ENCODE data around the gene CPLX3.
A peak's percentile ranks its signal among the peaks of the same experiment; 100 is the strongest.

The CPLX3 gene

DNA sequence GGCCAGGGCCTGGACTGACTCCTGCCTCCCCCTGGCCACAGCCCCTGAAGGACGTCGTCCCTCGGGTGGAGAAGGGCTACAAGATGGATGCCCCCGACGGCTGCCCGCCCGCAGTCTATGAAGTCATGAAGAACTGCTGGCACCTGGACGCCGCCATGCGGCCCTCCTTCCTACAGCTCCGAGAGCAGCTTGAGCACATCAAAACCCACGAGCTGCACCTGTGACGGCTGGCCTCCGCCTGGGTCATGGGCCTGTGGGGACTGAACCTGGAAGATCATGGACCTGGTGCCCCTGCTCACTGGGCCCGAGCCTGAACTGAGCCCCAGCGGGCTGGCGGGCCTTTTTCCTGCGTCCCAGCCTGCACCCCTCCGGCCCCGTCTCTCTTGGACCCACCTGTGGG lies 24.1 kb upstream of the CPLX3 start:
- no peak for DNase-seq (ENCODE audit: low spot score)

DNA sequence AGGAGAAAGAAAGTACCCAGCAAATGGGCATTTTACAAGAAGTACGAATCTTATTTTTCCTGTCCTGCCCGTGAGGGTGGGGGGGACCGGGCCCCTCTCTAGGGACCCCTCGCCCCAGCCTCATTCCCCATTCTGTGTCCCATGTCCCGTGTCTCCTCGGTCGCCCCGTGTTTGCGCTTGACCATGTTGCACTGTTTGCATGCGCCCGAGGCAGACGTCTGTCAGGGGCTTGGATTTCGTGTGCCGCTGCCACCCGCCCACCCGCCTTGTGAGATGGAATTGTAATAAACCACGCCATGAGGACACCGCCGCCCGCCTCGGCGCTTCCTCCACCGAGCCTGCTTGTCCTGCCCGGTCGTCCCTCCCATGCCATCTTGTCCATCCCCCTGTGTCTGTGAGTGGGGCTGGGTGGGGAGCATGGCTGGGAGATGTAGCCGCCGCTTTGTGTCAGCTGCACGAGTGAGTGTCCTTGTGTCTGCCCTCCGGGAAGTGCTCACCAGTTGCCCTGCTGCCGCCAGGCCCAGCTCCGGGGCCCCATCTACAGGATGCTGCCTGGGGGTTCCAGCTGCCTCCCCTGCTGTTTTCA lies 23.5 kb upstream of the CPLX3 start:
- no peak for DNase-seq (ENCODE audit: low spot score)

DNA sequence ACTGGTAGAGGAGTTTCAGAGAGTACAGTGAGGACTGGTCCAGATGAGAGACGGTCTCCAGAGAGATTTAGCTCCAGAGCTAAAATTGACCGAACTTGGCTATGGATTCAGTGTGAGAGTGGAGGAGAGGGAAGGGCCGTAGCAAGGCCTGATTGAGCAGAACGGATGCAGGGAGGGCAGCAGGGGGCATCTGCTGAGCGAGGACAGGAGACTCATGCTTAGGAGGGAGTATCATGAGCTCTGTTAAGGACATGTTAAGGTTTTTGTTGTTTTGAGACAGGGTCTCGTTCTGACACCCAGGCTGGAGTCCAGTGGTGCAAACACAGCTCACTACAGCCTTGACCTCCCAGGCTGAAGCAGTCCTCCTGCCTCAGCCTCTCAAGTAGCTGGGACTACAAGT lies 21.5 kb upstream of the CPLX3 start:
- no peak for DNase-seq (ENCODE audit: low spot score)

DNA sequence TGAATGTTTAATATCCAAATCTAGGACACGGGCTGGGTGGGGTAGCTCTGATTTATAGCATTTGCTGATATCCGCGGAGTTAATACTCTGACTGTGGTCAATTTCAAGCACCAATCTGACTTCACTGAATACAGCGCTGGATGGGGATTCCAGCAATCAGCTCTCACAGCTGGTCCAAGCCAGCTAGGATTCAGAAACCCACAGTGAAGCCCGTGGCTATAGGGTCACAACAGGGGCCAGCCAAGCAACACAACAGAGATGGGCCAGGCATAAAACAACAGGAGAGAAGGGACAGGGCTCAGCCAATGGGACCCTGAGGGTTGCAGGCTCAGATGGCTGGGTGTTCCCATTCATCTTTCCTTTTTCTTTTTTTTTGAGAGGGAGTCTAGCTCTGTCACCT lies 19.1 kb upstream of the CPLX3 start:
- DNase-seq (ENCODE audit: low spot score): no peak

DNA sequence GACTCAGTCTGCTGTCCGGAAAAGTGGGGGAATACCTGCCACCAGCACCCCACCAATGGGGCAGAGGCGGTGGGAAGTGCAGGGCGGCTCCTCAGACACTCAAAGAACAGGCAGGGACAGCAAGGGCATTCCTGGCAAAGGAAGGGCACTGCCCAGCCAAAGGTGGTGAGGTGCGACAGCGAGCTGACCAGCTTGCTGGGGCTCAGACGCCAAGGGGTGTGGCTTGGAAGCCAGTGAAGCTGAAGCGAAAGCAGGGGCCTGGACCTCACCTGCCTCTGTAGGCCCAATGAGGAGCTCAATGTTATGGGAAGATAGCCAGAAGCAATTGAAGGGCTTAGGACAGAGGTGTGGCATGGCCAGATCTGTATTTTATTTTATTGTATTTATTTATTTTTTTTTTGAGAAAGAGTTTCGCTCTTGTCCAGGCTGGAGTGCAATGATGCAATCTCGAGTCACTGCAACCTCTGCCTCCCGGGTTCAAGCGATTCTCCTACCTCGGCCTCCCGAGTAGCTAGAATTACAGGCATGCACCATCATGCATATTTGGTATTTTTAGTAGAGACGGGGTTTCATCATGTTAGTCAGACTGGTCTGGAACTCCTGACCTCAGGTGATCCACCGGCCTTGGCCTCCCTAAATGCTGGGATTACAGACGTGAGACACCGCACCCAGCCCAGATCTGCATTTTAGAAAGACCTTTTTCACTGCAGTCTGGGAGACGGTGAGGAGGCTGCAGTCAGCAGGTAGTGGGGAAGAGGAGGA lies 18.2 kb upstream of the CPLX3 start:
- DNase-seq (ENCODE audit: low spot score): no peak

DNA sequence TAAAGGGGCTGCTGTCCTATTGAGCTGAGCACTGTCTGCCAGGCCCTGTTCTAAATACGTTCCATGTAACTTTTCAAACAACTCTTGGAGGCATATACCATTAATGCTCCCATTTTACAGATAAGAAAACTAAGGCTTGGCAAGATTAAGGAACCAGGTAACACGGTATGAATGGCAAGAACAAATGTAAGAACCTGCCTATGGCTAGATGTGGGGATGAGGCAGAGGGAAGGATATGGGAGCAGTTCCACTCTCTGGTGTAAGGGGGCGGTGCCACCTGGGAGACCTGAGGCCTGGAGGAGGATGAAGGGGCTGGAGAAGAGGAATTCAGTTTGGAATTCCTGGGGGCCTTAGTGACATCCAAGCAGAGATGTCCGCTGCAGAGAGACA lies 17.6 kb upstream of the CPLX3 start:
- no peak for DNase-seq (ENCODE audit: low spot score)

DNA sequence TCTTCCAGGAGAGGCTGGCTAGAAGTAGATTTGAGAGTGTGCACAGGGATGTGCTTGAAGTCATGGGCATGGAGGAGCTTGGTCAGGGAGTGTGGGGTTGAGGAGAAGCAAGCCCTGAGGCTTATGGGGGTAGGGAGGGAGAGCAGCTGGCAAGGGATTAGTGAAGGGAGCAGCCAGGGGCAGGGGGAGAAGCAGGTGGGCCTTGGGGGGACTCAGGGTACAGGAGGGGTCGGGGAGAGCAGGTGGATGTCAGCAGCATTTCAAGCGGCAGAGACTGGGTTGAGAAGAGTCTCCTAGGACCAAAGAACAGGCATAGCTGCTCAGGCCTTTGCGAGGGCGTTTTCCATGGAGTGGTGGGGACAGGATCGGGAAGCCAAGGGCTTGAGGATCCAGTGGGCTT lies 17.2 kb upstream of the CPLX3 start:
- no peak for DNase-seq (ENCODE audit: low spot score)

DNA sequence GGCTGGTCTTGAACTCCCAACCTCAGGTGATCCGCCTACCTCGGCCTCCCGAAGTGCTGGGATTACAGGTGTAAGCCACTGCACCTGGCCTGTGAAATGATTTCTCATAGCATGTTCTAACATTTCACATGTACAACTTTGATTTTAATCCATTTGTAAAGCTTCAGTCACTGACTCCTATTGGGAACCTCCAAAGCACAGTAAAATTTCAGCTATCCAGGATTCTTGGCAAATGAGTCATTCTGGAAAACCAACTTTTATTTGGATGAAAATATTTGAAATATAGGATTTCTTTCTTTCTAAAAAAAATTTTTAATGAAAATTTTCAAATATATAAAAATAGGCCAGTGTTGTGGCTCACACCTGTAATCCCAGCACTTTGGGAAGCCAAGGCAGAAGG lies 16.5 kb upstream of the CPLX3 start:
- no peak for DNase-seq (ENCODE audit: low spot score)

DNA sequence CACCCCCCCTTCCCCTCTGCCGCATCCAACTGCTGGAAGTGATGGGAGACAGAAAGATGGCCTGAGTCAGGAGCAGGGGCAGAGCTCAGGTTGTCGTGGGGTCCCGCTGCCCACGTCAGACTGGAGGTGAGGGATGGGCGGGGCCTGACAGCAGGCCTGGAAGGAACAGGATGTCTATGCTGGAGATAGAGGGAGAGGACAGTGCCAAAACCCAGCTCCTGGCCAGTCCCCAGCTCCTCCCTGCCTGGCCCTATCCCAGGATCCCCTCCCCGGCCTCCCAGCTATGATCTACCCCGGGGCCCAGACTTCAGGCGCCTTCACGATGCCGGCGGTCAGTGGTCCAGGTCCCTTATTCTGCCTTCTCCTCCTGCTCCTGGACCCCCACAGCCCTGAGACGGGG lies 13.9 kb upstream of the CPLX3 start, which contains the start of gene LMAN1L:
Gene LMAN1L, plus strand, starts transcription at position 303 of the 400 bp plus-strand sequence. Its CDS starts 20 bp downstream, at position 323.
- DNase-seq (ENCODE audit: low spot score): no peak

DNA sequence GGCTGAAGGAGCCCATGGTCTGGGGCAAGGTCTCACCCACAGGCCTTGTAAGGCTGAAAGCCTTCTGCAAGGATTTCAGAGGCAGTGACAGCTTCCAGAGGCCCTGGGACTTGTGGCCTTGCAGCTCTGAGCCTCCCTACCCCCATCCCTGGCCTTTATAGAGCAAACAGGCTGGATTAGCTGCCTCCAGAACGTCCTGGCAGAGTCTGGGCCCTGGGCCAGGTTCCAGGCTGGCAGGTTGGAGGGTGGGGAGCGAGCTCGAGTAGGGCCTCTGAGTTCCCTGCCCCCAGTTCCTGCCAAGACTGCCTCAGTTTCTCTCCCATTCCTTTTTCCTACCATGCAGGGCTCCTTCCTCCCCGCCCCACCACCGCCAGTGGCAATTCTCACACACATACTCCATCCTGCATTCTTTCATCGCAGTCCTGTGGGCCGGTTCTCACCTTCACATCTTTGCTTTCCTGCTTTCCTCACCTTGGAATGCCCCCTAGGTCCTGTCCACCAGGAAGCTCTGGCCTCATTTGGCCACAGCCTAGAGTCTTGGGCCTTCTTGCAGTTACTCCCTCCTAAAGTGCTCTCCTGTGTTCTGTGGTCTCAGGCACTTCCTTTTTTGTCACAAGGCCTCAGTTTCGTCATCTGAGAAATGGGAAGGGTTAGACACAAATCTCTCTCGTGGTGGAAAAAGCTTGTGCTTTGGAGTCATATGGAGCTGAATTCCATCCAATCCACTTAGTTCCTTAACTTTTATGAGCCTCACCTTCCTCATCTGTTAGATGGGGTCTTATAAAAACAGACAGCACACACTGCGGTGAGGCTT lies 11.1 kb upstream of the CPLX3 start:
- no peak for DNase-seq (ENCODE audit: low spot score)

DNA sequence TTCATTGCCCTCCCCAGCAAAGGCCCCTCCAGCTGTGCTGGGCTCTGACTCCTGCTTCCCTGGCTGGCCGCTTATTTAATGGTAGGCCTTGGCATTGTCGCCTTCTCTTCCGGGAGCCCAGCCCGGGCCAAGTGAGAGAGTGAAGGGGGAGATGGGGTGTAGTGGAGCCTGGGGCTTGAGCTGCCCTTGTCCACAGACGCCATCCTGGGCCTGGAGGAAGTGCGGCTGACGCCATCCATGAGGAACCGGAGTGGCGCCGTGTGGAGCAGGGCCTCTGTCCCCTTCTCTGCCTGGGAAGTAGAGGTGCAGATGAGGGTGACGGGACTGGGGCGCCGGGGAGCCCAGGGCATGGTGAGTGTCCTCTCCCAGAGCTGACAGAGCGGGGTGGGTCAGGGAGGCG lies 10.5 kb upstream of the CPLX3 start:
- no peak for DNase-seq (ENCODE audit: low spot score)

DNA sequence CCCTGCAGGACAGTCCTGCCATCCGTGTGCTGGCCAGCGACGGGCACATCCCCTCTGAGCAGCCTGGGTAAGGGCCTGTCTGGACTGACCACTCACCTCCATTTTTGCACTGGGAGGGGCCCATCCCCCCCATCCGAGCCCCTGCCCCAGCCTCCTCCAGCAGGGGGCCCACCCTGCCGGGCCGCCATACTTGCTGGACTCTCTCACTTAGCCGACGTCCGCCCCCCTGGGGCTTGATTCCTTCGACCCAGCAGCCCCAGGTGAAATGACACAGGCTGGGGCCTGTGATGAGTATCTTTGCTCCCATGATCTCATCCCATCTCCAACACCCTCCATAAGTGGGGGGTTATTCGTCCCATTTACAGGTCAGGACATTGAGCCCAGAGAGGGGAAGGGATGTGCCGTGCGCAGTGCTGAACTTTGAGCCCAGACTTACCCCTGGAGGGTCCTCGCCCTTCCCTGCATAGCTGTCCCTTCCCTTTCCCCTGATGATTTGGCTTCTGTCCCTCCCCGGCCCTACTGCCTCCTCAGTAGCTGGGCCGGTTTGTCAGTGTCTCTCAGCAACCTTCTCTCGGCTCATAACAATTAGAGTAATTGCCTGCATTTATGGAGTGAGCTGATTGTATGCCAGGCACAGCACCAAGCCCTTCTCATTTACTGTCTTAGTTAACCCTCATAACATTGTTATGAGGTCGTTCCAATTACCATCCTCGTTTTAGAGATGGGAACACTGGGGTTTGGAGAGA lies 9.6 kb upstream of the CPLX3 start:
- no peak for DNase-seq (ENCODE audit: low spot score)

DNA sequence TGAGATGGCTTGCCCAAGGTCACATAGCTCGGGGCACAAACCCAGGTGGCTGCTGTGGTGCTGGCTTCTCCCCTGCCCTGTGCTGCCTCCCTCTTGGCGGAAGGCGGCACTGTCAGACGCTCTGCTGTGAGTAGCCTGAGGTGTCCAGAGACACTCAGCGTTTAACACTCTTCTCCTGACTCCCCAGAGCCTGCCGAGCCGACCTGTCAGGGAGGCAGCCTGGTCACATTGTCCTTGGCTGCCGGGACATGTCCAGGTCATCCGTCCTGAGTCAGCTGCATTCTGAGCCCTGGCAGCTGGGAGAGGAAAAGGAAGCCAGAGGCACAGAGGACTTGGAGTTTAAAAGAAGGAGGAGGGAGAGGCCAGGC lies 9.1 kb upstream of the CPLX3 start:
- peak; percentile 48 for DNase-seq (ENCODE audit: low spot score)

DNA sequence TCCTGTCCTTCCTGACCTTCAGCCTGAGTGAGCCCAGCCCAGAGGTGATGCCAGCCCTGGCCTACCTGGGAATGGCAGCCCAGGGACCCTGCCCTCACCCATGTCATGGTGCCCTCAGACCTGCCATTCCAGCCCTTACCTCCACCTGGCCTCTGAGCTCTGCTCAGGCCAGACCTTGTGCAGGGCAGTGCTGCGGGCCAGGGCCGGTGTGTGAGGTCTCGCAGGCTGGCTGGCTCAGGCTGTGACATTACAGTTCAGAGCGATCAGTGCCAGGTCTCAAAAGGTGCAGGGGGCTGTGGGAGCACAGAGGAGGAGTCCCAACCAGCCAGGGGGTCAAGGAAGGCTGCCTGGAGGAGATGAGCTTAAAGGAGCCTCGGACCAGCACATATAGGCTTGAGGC lies 6.4 kb upstream of the CPLX3 start:
- no peak for DNase-seq (ENCODE audit: low spot score)

DNA sequence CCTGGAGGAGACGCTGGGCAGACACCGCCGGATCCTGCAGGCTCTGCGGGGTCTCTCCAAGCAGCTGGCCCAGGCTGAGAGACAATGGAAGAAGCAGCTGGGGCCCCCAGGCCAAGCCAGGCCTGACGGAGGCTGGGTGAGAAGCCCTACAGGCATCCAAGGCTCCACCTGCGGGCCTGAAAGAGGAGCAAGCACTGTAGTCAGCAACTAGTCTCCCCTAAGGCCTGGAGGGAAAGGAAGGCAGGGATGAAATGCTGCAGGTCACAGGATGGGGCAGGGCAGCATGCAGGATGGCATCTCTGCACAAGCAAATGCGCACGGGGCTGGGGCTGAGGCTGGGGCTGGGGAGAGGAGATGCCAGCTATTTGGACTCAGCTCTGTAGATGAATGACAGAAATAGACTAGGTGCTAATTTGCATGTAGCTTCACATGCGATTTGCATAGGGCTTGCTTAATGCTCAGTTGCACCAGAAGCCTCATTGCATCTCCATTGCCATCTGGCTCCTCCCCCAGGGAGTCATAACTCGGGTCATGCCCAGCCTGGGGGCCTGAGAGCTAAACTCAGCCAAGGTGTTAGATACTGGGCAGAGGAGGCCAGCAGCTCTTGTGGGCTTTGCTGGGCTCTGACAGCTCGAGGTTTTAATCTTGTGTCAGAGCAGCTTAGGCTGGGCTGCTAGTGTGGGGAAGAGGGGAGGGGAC lies 5.2 kb upstream of the CPLX3 start:
- no peak for DNase-seq (ENCODE audit: low spot score)

DNA sequence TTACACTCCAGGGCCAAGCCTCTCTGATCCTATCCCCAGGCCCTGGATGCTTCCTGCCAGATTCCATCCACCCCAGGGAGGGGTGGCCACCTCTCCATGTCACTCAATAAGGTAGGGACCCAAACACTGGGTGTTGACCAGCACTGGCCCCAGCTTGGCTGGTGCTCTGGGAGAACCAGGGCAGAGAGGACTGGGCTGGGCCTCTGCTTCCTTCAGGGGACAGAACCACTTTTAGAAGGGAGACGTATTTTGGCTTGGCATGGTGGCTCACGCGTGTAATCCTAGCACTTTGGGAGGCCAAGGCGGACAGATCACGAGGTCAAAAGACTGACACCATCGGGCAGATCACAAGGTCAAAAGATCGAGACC lies 4.7 kb upstream of the CPLX3 start:
- no peak for DNase-seq (ENCODE audit: low spot score)

DNA sequence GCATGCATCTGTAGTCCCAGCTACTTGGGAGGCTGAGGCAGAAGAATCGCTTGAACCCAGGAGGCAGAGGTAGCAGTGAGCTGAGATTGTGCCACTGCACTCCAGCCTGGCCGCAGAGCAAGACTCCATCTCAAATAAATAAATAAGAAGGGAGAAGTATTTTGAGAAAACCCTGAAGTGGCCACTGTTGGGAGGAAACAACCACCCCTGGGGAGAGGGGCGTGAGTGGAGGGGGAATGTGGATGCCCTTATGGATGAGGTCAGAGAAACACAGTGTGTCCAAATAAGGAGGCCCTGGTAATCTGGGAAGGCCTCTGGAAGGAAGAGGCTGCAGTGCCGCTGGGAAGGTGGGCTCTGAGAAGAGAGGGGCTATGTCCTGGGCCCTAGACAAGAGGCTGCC lies 4.2 kb upstream of the CPLX3 start:
- DNase-seq (ENCODE audit: low spot score): no peak

DNA sequence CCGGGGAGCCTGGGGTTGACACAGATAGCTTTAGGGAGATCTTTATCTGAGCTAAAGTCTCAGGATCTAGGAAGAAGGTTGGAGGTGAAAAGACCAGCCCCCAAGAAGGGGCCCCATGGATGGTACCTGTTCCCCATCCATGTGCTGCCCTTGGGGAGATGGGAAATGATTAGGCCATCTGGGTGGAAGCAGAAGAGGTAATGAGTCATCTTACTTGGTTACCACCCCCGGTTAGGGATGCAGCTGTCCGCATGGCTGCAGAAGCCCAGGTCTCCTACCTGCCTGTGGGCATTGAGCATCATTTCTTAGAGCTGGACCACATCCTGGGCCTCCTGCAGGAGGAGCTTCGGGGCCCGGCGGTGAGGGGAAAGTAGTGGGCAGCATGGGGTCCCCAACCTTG lies 3.1 kb upstream of the CPLX3 start:
- DNase-seq (ENCODE audit: low spot score): no peak

DNA sequence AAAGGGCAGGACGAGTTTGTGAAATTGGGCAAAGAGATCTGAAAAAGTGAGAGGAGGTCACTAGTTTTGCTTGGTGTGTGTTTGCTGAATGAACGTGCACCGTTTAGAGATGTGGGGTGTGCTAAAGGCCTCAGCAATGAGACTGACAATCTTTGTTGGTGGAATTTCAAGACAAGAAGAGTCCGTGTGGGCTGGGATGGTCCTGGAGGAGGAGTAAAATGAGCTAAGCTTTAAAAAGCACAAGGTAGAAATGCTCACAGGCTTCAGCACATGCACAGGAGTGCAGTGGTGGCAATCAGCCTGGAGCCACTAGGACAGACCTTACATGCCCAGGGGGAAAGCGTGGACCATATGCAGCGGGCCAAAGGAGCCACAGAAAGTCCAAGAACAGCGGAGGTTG lies 1.5 kb upstream of the CPLX3 start:
- DNase-seq (ENCODE audit: low spot score): no peak

DNA sequence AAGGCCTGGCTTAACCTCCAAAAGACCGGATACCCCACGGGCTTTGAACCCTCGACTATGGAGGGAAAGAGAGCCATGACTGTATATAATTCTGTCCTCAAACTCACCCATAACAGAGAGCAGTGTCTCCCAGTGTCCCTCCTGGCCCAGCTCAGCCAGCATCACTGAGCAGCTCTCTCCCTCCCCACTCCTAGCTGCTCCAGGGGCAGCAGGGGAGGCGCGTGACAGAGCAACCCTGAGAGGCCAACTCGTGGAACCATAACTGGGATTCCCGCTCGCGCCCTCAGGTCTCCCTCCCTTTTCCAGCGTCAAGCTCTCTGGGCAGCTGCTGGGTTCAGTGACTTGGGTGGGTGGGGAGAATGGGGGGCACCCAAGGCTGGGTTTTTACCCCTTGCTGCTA lies 561 bp upstream of the CPLX3 start:
- no peak for DNase-seq (ENCODE audit: low spot score)

DNA sequence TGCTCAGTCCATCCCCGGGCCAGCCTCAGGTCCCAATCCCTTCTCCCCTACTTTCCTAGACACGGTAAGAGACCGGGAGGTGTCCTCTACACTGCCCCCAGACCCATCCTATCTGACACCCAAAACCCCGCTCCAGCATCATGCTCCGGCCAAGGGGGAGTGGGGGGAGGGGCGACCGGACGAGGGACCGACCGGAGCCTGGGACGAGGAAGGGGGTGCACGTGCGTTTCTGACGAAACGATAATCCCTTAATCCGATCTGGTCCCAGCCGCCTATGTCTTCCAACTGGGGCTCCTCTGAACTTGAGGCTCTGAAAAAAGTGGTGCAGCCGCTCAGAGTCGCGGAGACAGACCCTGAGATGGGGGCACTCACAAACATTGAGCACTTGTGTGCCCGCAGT lies 494 bp downstream of the CPLX3 start:
- no peak for DNase-seq (ENCODE audit: low spot score)

DNA sequence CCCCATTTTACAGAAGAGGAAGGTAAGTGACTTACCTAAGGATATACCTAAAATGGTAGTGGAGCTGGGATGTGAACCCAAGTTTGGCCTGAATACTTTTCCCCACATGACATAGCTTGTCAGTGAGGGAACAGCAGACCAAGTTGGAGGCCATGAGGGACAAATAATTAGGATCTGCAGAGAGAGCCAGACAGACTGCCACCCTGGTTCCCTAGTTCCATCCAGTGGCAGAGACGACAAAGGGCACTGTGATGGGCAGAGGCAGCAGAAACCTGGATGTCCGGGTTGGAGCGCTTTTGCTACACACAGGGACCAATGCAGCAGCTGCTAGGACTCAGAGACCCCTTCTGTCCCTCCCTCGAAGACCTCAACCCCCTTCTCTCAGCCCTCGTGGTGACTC lies 1.2 kb downstream of the CPLX3 start:
- DNase-seq (ENCODE audit: low spot score): no peak

Data from AG08396 (cell line).